Spleen (tissue), 11 donors: ENCODE measurements around the gene ACSL1. TPM values are rescaled to one million over a fixed set of nuclear protein-coding genes. Genes with fewer than 3 reads are reported as not detected.

Experiments used
- DNase-seq: peaks from one replicate; pipeline ENCODE4 v3.0.0-alpha.2; 2020
- H3K27ac ChIP-seq, 8 donors: fragments of 200-600 bp; sonication (generic) in 7 of 8; 1 replicate in 4 of 8; 2 replicates in 4 of 8; pipeline versions ENCODE4 v1.5.0 to v1.8.0; 2016 to 2021; ENCODE audit warnings: inconsistent platforms in 4 of 8, mild to moderate bottlenecking in 4 of 8, moderate library complexity in 1 of 8
- H3K27me3 ChIP-seq, 7 donors: fragments of 200-600 bp; sonication (generic) in 6 of 7; replicated peaks in 1 of 7; 1 replicate in 4 of 7; 2 replicates in 3 of 7; pipeline versions ENCODE4 v1.5.0 to v1.8.0; 2016 to 2021; ENCODE audit warnings: inconsistent platforms in 3 of 7, mild to moderate bottlenecking in 1 of 7
- H3K36me3 ChIP-seq, 6 donors: fragments of 200-600 bp; sonication (generic) in 5 of 6; 1 replicate in 4 of 6; 2 replicates in 2 of 6; pipeline versions ENCODE4 v1.5.0 to v1.8.0; 2016 to 2021; ENCODE audit warnings: inconsistent platforms in 2 of 6
- H3K4me1 ChIP-seq, 6 donors: fragments of 200-600 bp; sonication (generic) in 5 of 6; 1 replicate in 3 of 6; 2 replicates in 3 of 6; pipeline versions ENCODE4 v1.5.0 to v1.8.0; 2016 to 2021; ENCODE audit warnings: inconsistent platforms in 3 of 6
- H3K4me3 ChIP-seq, 8 donors: fragments of 200-600 bp; sonication (generic) in 7 of 8; 1 replicate in 4 of 8; 2 replicates in 4 of 8; pipeline versions ENCODE4 v1.5.0 to v1.8.0; 2016 to 2021; ENCODE audit warnings: inconsistent platforms in 4 of 8, mild to moderate bottlenecking in 4 of 8, moderate library complexity in 2 of 8
- H3K9me3 ChIP-seq, 8 donors: fragments of 200-600 bp; sonication (generic) in 7 of 8; 1 replicate in 4 of 8; 2 replicates in 4 of 8; pipeline versions ENCODE4 v1.5.0 to v1.8.0; 2016 to 2021; ENCODE audit warnings: inconsistent platforms in 4 of 8
- CTCF ChIP-seq, 11 experiments: fragments of 200-600 bp in 7 of 11; fragments of 450-650 bp in 4 of 11; sonication (generic) in 4 of 11; IDR thresholded peaks in 8 of 11; conservative IDR thresholded peaks in 3 of 11; 1 replicate in 7 of 11; 2 replicates in 4 of 11; pipeline versions ENCODE4 v1.4.0 to v1.8.0; 2016 to 2021; ENCODE audit warnings: antibody characterized with exemption in 11 of 11, inconsistent platforms in 4 of 11, mild to moderate bottlenecking in 1 of 11
- POLR2A ChIP-seq, 3 donors: fragments of 450-650 bp; IDR thresholded peaks; one replicate each; pipeline ENCODE4 v1.5.1; 2017; ENCODE audit warnings: antibody characterized with exemption in 3 of 3, mild to moderate bottlenecking in 1 of 3
- POLR2AphosphoS5 ChIP-seq, 3 donors: sonication (generic); formaldehyde crosslinking; IDR thresholded peaks; one replicate each; pipeline ENCODE4 v1.5.1; 2017; ENCODE audit warnings: antibody characterized with exemption in 3 of 3
- WGBS, 5 donors: extraction: QIAGEN DNeasy Blood & Tissue Kit in 3 of 5; methylation state at CpG; one replicate each; pipeline versions ENCODE4 v1.1.5 to v1.1.7; 2013 to 2018; 5-methylcytosine and 5-hydroxymethylcytosine counted together
- intact Hi-C: fragments of 100-400 bp; cut with DNase I; formaldehyde crosslinking; loops from one replicate; pipeline ENCODE4 v1.15.0; 2023; ENCODE audit warnings: low total_unique reads
- polyA plus RNA-seq, 3 donors: library from polyadenylated mRNA; stranded (reverse); fragments of 200-250 nt; gene quantifications; one replicate each; pipeline ENCODE4 v1.2.1, GENCODE V29; 2013
- total RNA-seq, 7 donors: library from RNA; depleted of rRNA in 3 of 7; stranded (reverse); fragments of >200 nt in 3 of 7; fragmentation: NEBNext Ultra II Directional in 4 of 7; extraction: Animal tissue kit (Norgen Biotek cat#: 25700) in 4 of 7; gene quantifications; one replicate each; pipeline versions ENCODE4 v1.1.0 to v1.2.1, GENCODE V29; 2016 to 2021
- donor health status: healthy with polysubstance abuse.
- donor health status: DM: no; HTN: no; CAD: no; lungs with moderate emphysema.
- donor health status: DM: no; HTN: no; CAD: no.
- donor health status: Bipolar disorder and iron deficiency.
- donor health status: healthy.
- donor health status: DM: no; HTN: no; CAD: no.
- donor health status: DM: yes; HTN: yes; CAD: no.

Gene ACSL1
- total and polyA plus RNA-seq, 10 donors, result 17.6 to 333 (median 118) TPM

DNA sequence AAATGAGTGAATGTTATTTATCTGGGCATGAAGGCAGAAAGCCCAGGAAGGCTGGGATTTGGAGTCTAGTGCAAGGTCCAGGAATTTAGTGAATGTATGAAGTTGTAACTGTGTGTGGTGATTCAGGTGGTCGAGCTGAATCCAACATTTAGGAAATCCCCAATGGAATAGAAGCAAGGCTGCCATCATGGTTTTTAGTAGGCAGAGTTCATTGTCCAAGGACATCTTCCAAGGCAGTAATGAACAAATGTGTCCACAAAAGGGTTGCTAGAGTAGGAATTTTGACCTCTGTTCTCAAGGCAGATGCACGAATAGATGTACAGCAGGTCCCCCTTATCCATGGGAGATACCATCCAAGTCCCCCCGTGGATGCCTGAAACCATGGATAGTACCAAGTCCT lies 42.9 kb upstream of the ACSL1 start:
- Histone ChIP-seq H3K9me3 (no peaks in the 10 kb centered on the region), H3K4me1 (peaks cover 0 to 17% (median 0%) of the 10 kb centered on the region in 6 donors), H3K4me3 (no peak overlapping the region), H3K27me3 (peaks cover 0 to 4% (median 0%) of the 10 kb centered on the region in 7 donors), H3K36me3 (no peaks in the 10 kb centered on the region), H3K27ac (no peak overlapping the region)
- intact Hi-C loops, result no loop called here
- TF ChIP-seq CTCF (IDR thresholded peaks at IDR 0.05 in 8 of 11, conservative IDR thresholded peaks at IDR 0.05 in 3 of 11) (no peak), POLR2A (IDR thresholded peaks at IDR 0.05) (no peak), POLR2AphosphoS5 (IDR thresholded peaks at IDR 0.05) (no peak)
- 85 to 91% (median 89%) methylated on average over 3 of the region's 3 CpGs for WGBS, 5 donors
- DNase-seq, result no peak

GRCh38 chr4:184863916-184864315 lies 38.1 kb upstream of the ACSL1 start:
- WGBS, 5 donors, result 51 to 71% (median 54%) methylated on average over 3 of the region's 3 CpGs
- H3K27me3 ChIP-seq, result peaks cover 0 to 4% (median 0%) of the 10 kb centered on the region in 7 donors
- peaks cover 0 to 43% (median 2%) of the 10 kb centered on the region in 6 donors for H3K4me1 ChIP-seq
- peak overlapping the region in 1 of 8 donors; percentile 45 for H3K27ac ChIP-seq
- intact Hi-C loops, result no loop called here
- no peak overlapping the region for H3K4me3 ChIP-seq
- TF ChIP-seq POLR2A (IDR thresholded peaks at IDR 0.05), result no peak
- no peak for TF ChIP-seq CTCF (IDR thresholded peaks at IDR 0.05 in 8 of 11, conservative IDR thresholded peaks at IDR 0.05 in 3 of 11)
- no peak for TF ChIP-seq POLR2AphosphoS5 (IDR thresholded peaks at IDR 0.05)
- DNase-seq, result no peak
- H3K9me3 ChIP-seq, result no peaks in the 10 kb centered on the region
- no peaks in the 10 kb centered on the region for H3K36me3 ChIP-seq

DNA sequence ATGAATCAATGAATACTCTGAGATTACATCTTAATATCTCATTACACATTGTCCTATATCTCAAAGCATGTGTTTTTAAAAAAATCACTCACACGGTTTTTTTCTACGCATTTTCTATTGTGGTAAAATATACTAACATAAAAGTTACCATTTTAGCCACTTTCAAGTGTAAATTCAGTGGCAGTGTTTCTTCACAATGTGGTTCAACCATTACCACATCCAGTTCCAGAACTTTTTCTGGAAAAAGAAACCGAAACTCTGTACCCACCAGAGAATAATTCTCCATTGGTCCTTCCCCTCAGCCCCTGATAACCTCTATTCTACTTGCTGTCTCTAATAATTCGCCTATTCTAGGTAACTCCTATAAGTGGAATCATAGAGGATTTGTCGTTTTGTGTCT lies 35.3 kb upstream of the ACSL1 start:
- Histone ChIP-seq H3K27ac (peak overlapping the region in 7 of 8 donors; percentile 27 to 87 (median 79)), H3K4me3 (peak overlapping the region in 1 of 8 donors; percentile 16), H3K36me3 (no peaks in the 10 kb centered on the region), H3K9me3 (no peaks in the 10 kb centered on the region), H3K27me3 (no peaks in the 10 kb centered on the region), H3K4me1 (peaks cover 0 to 48% (median 10%) of the 10 kb centered on the region in 6 donors)
- TF ChIP-seq CTCF (IDR thresholded peaks at IDR 0.05 in 8 of 11, conservative IDR thresholded peaks at IDR 0.05 in 3 of 11), result no peak
- TF ChIP-seq POLR2AphosphoS5 (IDR thresholded peaks at IDR 0.05), result no peak
- 42 to 66% (median 48%) methylated on average over 5 of the region's 5 CpGs for WGBS, 5 donors
- no peak for DNase-seq
- intact Hi-C loops, result no loop called here

DNA sequence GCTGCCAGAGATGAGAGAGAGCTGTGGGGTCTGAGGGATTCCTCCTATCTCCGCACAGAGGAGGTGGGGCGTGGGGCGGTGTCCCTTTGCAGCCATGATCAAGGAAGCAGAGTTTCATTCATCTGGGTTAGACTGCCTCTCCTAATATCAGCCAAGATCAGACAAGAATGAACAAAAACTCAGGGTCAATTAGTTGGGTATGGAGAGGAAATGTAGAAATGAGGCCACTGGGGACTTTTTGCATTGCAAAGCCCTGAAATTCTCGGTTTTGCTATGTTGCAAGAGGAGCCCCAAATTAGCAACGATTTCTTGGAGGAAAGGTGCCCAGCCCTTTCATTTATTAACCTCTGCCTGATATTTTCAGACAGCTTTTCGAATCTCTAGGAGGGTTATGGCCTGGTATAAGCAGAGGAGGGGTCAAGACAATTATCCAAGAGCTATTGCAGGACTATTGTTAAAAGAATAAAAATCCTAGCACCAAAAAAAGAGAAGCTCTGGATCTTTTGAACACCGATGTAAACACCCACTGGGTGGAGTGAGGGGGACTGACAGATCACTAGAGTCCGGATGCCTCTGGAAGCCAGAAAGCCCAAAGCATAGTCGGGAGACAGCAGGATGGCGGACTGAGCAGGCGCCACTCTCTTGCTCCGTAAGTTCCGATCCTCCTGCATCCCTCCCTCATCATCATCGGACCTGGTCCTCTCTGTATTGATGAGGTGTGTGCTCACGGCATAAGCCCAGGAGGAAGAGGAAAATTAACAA lies 34.4 kb upstream of the ACSL1 start:
- no peak for DNase-seq
- WGBS, 5 donors, result 57 to 78% (median 66%) methylated on average over 15 of the region's 15 CpGs
- TF ChIP-seq POLR2A (IDR thresholded peaks at IDR 0.05), result no peak
- no peak for TF ChIP-seq POLR2AphosphoS5 (IDR thresholded peaks at IDR 0.05)
- no peak for TF ChIP-seq CTCF (IDR thresholded peaks at IDR 0.05 in 8 of 11, conservative IDR thresholded peaks at IDR 0.05 in 3 of 11)
- Histone ChIP-seq H3K4me3 (peak overlapping the region in 1 of 8 donors; percentile 16), H3K36me3 (no peaks in the 10 kb centered on the region), H3K27me3 (no peaks in the 10 kb centered on the region), H3K9me3 (no peaks in the 10 kb centered on the region), H3K4me1 (peaks cover 0 to 54% (median 15%) of the 10 kb centered on the region in 6 donors), H3K27ac (peak overlapping the region in 7 of 8 donors; percentile 27 to 87 (median 79))
- intact Hi-C loops, result no loop called here
